GM21717 (cell line): ENCODE data around the gene RIPK1.

Experiments
- ATAC-seq: cut with Tn5 transposase; IDR thresholded peaks from one replicate; pipeline ENCODE4 v1.9.1; 2021; ENCODE audit warnings: mild to moderate bottlenecking, moderate library complexity; ENCODE audit not compliant: unreplicated experiment

Gene RIPK1

GRCh38 chr6:3079682-3080081, 11.4 kb downstream of the RIPK1 start:
- no peak for ATAC-seq

GRCh38 chr6:3081960-3082359, 13.7 kb downstream of the RIPK1 start:
- no peak for ATAC-seq

DNA sequence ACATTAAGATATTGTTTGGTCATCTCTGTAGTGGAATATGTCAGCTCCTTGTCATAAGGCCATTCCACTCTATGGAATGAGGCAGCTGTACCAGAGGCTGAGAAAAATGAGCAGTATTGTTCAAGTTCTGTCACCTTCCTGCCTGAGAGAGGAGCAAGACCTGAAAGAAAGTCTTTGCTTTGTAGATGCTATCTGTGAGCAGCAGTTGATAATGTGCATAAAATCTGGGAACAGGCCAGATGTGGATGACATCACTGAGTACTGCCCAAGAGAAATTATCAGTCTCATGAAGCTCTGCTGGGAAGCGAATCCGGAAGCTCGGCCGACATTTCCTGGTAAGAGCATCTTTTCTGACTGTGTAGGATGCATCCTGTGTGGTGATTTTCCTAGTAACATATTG, 16.8 kb downstream of the RIPK1 start:
- ATAC-seq, result no peak

DNA sequence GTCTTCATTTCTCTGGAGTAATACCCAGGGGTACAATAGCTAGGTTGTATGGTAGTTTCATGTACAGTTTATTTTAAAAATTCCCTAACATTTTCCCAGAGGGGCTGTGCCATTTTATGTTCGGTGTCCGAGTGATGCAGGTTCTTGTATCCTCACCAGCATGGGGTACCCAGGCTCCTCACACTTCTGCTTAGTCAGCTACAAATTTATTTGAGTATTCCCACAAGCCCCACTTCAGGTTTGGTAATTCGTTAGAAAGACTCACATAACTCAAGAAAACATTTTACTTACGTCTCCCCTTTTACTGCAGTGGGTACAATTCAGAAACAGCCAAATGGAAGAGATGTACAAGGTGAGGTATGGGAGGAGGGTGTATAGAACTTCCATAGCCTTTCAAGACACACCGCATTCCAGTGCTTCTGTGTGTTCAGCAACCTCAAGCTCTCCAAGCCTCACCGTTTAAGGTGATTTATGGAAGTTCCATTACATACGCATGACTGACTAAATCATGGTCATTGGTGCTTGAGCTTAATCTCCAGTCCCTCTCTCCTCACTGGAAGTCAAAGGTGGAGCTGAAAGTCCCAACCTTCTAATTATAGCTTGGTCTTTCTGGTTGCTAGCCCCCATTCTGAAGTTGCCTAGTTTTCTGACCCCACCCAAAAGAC, 18.1 kb downstream of the RIPK1 start:
- no peak for ATAC-seq

DNA sequence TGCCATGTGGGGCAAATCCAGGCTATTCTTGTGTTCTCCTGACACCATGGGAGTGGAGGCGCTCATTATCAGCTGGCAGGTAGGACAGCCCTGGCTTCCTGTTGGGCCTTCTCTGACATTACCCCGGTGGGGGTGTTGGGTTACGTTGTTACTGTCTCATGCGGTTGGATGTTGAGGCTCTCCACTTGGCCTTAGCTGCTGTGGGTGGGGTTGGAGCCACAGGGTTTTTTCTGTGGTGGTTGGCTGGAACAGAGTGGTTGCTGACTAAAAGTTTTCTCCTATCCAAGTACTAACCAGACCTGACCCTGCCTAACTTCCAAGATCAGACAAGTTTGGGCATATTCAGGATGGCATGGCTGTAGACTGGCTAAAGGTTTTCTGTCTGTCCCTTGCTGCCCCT, 20.2 kb downstream of the RIPK1 start:
- ATAC-seq, result no peak

- ATAC-seq, result no peak
These were observed 20.7 kb downstream of the RIPK1 start for GRCh38 chr6:3088968-3089367.

- ATAC-seq, result no peak
These were observed 21.7 kb downstream of the RIPK1 start for GRCh38 chr6:3090013-3090412.

- ATAC-seq, result no peak
These were observed 26.5 kb downstream of the RIPK1 start for GRCh38 chr6:3094815-3095214.

DNA sequence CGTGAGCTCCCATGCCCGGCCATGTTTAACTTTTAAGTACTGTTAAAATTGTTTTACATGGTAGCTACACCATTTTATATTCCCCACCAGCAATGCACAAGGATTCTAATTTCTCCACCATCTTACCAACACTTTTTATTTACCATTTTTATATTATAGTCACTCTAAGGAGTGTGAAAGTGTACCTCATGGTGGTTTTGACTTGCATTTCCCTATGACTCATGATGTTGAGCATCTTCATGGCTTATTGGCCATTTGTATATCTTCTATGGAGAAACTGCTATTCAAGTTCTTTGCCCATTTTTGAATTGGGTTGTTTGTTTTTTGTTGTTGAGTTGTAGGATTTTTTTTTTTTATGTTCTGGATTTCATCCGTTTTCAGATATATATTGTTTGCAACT, 34.6 kb downstream of the RIPK1 start:
- ATAC-seq, result no peak

DNA sequence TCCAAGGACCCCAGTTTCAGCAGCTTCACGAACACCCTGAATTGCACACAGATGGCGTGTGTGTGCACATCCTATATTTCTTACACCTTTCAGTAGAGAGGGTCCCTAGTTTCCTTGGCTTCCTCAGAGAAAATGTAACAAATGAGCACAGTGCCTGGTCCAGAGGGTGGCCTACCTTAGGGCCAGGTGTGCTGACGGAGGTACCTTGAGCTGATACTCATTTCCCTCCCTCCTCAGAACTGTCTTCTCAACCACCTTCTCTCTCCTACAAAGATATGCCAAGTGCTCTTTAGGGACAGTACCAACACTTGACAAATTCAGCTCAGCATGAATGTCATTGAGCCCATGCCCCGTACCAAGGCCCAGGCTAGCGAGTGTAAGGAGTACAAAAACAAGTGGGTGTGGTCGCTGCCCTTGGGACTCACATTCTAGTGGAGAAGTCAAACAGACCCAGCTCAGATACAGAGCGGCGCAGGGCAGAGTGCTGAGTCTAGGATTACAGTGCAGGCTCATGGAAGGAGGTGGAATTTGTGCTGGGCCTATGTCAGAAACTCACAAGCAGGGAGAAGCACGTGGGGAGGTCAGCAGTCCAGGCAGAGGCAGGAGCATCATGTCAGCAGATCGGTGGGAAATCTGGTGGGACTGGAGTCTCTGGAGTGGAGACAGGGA, 40.6 kb downstream of the RIPK1 start:
- ATAC-seq, result no peak

- ATAC-seq, result no peak
These were observed 41.5 kb downstream of the RIPK1 start for GRCh38 chr6:3109761-3110160.

DNA sequence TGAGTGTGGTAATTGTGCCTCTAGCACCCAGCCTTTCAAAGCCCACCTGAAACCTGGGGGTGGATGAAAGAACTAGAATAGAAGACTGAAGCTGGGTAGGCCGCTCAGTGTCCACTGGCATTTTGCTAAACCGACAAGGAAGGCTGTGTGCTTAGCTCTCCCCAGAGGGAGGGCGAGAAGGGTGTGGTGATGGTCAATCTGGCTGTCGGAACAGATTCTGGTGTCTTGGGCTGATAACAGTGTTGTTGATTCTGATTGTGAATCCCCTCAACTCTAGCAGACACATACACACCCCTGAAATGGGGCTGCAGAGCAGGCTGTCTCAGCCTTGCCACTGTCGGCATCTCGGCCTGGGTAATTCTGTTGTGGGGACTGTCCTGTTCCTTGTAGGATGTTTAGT, 46.1 kb downstream of the RIPK1 start:
- no peak for ATAC-seq

- ATAC-seq, result no peak
These were observed 49.6 kb downstream of the RIPK1 start for GRCh38 chr6:3117912-3118352.

GRCh38 chr6:3118353-3119039, 50.2 kb downstream of the RIPK1 start, which contains the start of gene BPHL:
BPHL (plus strand) TSS chr6:3118711; CDS start chr6:3118741, 30 bp downstream.
- ATAC-seq, result peak; percentile 77

GRCh38 chr6:3119040-3119723, 50.9 kb downstream of the RIPK1 start:
- peak; percentile 29 for ATAC-seq

DNA sequence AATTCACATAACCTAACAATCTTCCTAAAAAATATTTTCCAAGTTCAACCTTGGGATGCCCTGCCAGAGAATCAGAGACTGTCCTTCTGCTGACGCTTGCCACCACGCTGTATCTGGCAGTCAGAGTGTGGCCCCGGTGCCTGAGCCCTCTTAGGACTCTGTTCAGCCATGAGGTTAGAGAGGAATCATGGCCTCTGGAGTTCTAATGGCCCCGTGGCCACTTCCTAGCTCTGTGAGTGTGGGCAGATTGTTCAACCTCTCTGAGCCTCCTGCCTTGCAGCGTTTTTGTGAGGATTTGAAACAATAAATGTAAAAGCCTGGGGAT, 52.4 kb downstream of the RIPK1 start:
- ATAC-seq, result no peak

- ATAC-seq, result no peak
These were observed 54.5 kb downstream of the RIPK1 start for GRCh38 chr6:3122823-3123182.

- ATAC-seq, result no peak
These were observed 56.4 kb downstream of the RIPK1 start for GRCh38 chr6:3124667-3125066.

DNA sequence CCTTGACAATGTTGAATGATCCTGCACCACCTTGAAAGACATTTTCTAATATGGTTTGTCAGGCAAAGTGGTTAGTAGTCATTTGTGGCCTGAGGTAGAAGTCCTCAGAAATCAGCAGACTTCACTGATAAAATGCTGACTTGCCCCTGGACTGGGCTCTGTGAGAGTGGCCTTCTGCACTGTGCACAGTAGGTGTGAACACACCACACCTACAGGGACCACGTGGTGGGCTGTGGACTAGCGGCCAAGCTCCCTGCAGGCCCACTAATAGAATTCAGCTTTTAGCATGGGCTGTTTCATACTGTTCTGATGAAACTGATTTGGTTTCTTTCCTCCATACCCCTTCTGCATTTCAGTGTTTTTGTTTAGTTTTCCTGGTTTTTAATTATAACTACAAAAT, 57.5 kb downstream of the RIPK1 start:
- no peak for ATAC-seq

DNA sequence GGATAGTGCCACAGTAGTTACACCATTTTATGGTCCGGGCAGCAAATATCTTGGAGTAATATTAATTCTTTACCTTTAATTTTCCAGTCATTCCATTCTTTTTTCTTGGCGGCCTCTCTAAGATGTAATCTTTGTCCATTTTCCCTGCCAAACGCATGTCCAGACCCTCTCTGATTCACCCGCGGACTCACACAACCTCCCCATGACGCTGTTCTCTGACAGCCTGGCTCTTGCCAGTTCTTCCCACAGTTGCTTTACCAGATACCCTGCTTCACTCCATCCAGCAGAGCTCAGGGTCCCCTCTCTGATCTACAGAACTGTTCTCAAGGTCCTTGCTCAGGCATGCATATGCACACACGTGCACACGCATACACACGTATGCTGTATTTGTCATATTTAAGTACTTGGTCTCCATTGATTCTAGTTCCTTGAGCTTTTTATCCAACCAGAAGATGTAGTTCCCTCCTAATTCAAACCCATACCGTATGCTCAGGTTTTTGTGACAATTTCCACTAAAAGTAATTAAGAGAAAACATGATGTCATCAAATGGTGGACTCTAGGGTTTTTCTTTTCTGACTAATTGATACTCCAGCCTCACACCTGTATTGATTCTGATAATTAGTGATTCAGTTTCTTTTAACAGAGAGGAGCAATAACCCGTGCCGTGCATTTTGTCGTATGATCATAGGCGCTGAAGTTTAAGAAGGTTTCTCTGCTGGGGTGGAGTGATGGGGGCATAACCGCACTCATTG, 60.2 kb downstream of the RIPK1 start:
- ATAC-seq, result no peak

DNA sequence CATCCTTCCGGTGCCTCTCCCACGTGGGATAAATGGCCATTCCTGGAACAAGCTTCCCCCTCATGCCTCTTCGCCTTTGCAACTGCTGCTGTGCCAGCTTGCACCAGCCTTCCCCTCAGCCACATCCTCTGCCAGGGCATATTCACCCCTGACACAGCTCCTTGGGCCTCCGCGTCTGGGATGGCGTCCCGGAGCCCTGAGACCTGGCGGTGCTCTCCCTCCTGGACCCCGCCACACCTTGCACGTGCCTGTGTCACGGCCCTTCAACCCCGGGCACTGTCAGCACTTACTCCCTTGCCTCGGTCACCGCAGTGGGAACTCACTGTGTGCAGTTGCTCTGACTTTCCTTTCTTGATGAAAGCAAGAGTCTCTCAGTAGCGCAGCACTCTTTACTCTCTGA, 63.4 kb downstream of the RIPK1 start:
- no peak for ATAC-seq
